CD4-positive, alpha-beta T cell treated with Interleukin-6 for 4 hours (primary cell): ENCODE measurements around the gene CHRNB2.

Experiments
- DNase-seq: peaks from one replicate; pipeline ENCODE4 v3.0.0-alpha.2; 2020; ENCODE audit warnings: mixed read lengths

CHRNB2 gene

GRCh38 chr1:154553056-154554030 is 14.2 kb upstream of the CHRNB2 start:
- no peak for DNase-seq

DNA sequence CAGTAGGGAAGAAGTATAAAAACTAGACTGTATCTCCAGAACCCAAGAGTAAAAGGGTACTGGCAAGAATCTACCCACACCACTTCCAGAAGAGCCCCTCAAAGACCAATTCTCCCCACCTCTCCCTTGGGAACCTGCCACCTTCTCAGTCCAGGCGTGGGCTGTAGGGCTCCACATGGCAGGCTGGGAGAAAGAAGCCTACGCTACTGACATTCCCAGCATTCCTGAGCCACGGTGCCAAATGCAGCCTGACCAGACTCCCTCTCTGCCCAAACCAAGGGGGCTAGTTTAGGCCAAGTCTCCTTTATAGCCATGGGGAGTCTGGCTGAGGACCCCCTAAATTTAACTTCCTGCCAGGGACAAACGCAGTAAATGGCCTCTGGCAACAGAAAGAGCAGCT is 11.2 kb upstream of the CHRNB2 start:
- DNase-seq: no peak

DNA sequence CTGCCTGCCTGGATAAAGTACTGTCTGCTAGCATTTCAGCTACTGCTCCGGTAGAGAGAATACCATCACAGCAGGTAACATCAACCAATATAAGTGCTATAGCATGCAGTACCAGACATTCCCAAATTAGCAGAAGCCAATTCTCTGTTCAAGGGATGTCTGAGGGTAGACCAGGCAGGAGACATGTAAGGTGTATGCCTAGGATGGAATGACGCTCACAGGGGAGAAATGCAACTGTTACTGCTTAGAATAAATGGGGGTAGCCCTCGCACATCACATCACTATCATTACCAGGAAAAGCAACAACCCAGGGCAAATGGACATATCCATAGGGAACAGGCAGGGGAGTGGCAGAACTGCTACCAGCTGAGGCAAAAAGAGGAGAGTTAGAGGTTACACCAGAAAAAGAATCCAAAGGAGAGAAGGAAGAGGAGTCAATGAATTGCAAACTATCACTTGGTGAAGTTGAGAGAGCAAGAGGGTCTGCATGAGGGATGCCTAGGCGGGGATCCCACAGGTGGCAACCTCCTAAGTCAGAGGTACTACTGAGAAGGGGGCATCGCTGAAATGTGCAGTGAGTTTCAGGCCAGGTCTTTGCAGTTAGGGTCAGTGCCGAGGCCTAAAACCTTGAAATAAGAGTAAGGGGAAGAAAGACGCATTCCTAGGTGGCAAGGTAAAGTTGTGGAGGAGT is 10.2 kb upstream of the CHRNB2 start:
- no peak for DNase-seq

- DNase-seq: peak; percentile 40
Observed at GRCh38 chr1:154557939-154558719, 9.4 kb upstream of the CHRNB2 start, which contains the start of gene UBE2Q1. Gene UBE2Q1 (minus strand): TSS chr1:154558662. CDS start chr1:154558553, 109 bp downstream.

- peak; percentile 99 for DNase-seq
Observed at GRCh38 chr1:154558720-154559465, 8.7 kb upstream of the CHRNB2 start.

GRCh38 chr1:154559466-154560044 is 8.0 kb upstream of the CHRNB2 start:
- DNase-seq: peak; percentile 85

- no peak for DNase-seq
Observed at GRCh38 chr1:154565876-154566275, 1.7 kb upstream of the CHRNB2 start.

GRCh38 chr1:154568157-154568815 is 708 bp downstream of the CHRNB2 start:
- no peak for DNase-seq

- DNase-seq: no peak
Observed at GRCh38 chr1:154571244-154571963, 3.8 kb downstream of the CHRNB2 start.

- no peak for DNase-seq
Observed at GRCh38 chr1:154571964-154572288, 4.3 kb downstream of the CHRNB2 start.

DNA sequence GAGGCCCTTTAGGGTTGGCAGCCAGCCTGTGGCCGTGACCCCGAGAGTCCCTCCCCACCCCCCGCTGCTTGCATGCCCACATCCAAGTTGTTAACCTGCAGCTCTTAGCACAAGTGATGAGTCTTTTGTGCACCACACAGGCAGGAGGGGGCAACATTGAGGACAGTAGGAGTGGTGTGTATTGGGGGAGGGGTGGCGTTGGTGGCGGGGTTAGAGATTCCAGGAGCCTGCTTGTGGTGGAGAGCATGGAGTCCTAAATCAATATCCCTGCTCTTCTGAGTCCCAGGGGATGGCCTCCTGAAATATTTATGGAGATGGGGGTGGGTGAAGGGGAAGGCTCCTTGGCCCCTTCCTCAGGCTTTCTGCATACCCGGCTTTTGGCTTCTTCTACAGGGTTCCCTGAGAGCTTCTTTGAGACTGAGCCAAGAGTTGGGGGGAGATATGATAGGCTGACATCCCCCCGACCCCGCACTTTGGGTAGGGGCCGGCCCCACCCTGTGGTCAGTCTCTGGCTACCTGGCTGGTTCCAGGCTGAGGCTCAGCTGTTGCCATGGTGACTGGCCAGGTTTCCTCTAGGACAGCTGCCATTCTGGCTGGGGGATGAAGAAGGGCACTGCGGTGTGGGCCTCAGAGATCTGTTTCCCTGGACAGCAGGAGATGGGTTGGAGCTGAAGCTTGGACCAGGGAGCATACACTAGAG is 5.0 kb downstream of the CHRNB2 start:
- no peak for DNase-seq

- no peak for DNase-seq
Observed at GRCh38 chr1:154573168-154573510, 5.6 kb downstream of the CHRNB2 start.

- no peak for DNase-seq
Observed at GRCh38 chr1:154574716-154575115, 7.1 kb downstream of the CHRNB2 start.

GRCh38 chr1:154575147-154575927 is 7.8 kb downstream of the CHRNB2 start:
- DNase-seq: no peak

DNA sequence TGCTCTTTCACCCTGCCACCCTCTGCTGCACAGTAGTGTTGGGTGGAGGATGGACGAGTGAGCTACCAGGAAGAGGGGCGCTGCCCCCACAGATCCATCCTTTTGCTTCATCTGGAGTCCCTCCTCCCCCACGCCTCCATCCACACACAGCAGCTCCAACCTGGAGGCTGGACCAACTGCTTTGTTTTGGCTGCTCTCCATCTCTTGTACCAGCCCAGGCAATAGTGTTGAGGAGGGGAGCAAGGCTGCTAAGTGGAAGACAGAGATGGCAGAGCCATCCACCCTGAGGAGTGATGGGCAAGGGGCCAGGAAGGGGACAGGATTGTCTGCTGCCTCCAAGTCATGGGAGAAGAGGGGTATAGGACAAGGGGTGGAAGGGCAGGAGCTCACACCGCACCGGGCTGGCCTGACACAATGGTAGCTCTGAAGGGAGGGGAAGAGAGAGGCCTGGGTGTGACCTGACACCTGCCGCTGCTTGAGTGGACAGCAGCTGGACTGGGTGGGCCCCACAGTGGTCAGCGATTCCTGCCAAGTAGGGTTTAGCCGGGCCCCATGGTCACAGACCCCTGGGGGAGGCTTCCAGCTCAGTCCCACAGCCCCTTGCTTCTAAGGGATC is 8.5 kb downstream of the CHRNB2 start:
- DNase-seq: no peak

GRCh38 chr1:154577346-154578057 is 9.9 kb downstream of the CHRNB2 start:
- no peak for DNase-seq

- DNase-seq: no peak
Observed at GRCh38 chr1:154578058-154578418, 10.5 kb downstream of the CHRNB2 start.

GRCh38 chr1:154579374-154579773 is 11.8 kb downstream of the CHRNB2 start:
- DNase-seq: no peak
